ENCODE data around the gene ETV1.
A peak's percentile ranks its signal among the peaks of the same experiment; 100 is the strongest.

Gene ETV1

GRCh38 chr7:13989126-13989948 lies at the start of gene ETV1:
TSS of gene ETV1 (minus strand) at chr7:13989666. CDS start at chr7:13989052, 614 bp downstream.
- DNase-seq (ENCODE audit: low read depth in 2 of 2): no peak

GRCh38 chr7:14024406-14024805 lies 34.9 kb upstream of the ETV1 start:
- DNase-seq (ENCODE audit: low read depth in 2 of 2): no peak

- no peak for DNase-seq (ENCODE audit: low read depth in 2 of 2)
Measured at GRCh38 chr7:14023838-14024237, 34.4 kb upstream of the ETV1 start.

GRCh38 chr7:14023342-14023741 lies 33.9 kb upstream of the ETV1 start:
- DNase-seq (ENCODE audit: low read depth in 2 of 2): no peak

GRCh38 chr7:14021069-14021468 lies 31.6 kb upstream of the ETV1 start:
- DNase-seq (ENCODE audit: low read depth in 2 of 2): no peak

- DNase-seq (ENCODE audit: low read depth in 2 of 2): no peak
Measured at GRCh38 chr7:14020339-14020900, 31.0 kb upstream of the ETV1 start.

GRCh38 chr7:14018751-14019150 lies 29.3 kb upstream of the ETV1 start:
- no peak for DNase-seq (ENCODE audit: low read depth in 2 of 2)

GRCh38 chr7:14016950-14017349 lies 27.5 kb upstream of the ETV1 start:
- DNase-seq (ENCODE audit: low read depth in 2 of 2): no peak

GRCh38 chr7:14013898-14014297 lies 24.4 kb upstream of the ETV1 start:
- DNase-seq (ENCODE audit: low read depth in 2 of 2): no peak

- DNase-seq (ENCODE audit: low read depth in 2 of 2): no peak
Measured at GRCh38 chr7:14009453-14010418, 20.3 kb upstream of the ETV1 start.

GRCh38 chr7:14001139-14001538 lies 11.7 kb upstream of the ETV1 start:
- no peak for DNase-seq (ENCODE audit: low read depth in 2 of 2)

GRCh38 chr7:14000247-14000646 lies 10.8 kb upstream of the ETV1 start:
- DNase-seq (ENCODE audit: low read depth in 2 of 2): no peak

- DNase-seq (ENCODE audit: low read depth in 2 of 2): no peak
Measured at GRCh38 chr7:13998866-13999265, 9.4 kb upstream of the ETV1 start.

- no peak for DNase-seq (ENCODE audit: low read depth in 2 of 2)
Measured at GRCh38 chr7:13992596-13992964, 3.1 kb upstream of the ETV1 start.

- DNase-seq (ENCODE audit: low read depth in 2 of 2): no peak
Measured at GRCh38 chr7:13991791-13992595, 2.5 kb upstream of the ETV1 start.

- DNase-seq (ENCODE audit: low read depth in 2 of 2): peak; percentile 37 to 40
Measured at GRCh38 chr7:13990984-13991790, 1.7 kb upstream of the ETV1 start.

GRCh38 chr7:13990319-13990983 lies 985 bp upstream of the ETV1 start:
- DNase-seq (ENCODE audit: low read depth in 2 of 2): no peak

GRCh38 chr7:13989949-13990305 lies 461 bp upstream of the ETV1 start:
- no peak for DNase-seq (ENCODE audit: low read depth in 2 of 2)

GRCh38 chr7:13988731-13989125 lies 738 bp downstream of the ETV1 start:
- no peak for DNase-seq (ENCODE audit: low read depth in 2 of 2)

GRCh38 chr7:13988065-13988464 lies 1.4 kb downstream of the ETV1 start:
- DNase-seq (ENCODE audit: low read depth in 2 of 2): no peak
